Measurements from ENCODE around the gene USP31.

- TF ChIP-seq GATA3 (IDR thresholded peaks at IDR 0.05; ENCODE audit: low read depth, low read length): no peak
- TF ChIP-seq GATA2 (IDR thresholded peaks at IDR 0.05; ENCODE audit: low read depth, low read length): no peak
Measured at GRCh38 chr16:23079675-23080301, 69.5 kb downstream of the USP31 start.

Data from SH-SY5Y (cell line).